ENCODE data around the gene DLGAP3.
"Not testable (repeated sequence)": the region's sequence is repeated elsewhere in the genome, so short reads cannot be mapped to it uniquely, and the experiment has no call there.

Gene DLGAP3, protein sequence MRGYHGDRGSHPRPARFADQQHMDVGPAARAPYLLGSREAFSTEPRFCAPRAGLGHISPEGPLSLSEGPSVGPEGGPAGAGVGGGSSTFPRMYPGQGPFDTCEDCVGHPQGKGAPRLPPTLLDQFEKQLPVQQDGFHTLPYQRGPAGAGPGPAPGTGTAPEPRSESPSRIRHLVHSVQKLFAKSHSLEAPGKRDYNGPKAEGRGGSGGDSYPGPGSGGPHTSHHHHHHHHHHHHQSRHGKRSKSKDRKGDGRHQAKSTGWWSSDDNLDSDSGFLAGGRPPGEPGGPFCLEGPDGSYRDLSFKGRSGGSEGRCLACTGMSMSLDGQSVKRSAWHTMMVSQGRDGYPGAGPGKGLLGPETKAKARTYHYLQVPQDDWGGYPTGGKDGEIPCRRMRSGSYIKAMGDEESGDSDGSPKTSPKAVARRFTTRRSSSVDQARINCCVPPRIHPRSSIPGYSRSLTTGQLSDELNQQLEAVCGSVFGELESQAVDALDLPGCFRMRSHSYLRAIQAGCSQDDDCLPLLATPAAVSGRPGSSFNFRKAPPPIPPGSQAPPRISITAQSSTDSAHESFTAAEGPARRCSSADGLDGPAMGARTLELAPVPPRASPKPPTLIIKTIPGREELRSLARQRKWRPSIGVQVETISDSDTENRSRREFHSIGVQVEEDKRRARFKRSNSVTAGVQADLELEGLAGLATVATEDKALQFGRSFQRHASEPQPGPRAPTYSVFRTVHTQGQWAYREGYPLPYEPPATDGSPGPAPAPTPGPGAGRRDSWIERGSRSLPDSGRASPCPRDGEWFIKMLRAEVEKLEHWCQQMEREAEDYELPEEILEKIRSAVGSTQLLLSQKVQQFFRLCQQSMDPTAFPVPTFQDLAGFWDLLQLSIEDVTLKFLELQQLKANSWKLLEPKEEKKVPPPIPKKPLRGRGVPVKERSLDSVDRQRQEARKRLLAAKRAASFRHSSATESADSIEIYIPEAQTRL

DNA sequence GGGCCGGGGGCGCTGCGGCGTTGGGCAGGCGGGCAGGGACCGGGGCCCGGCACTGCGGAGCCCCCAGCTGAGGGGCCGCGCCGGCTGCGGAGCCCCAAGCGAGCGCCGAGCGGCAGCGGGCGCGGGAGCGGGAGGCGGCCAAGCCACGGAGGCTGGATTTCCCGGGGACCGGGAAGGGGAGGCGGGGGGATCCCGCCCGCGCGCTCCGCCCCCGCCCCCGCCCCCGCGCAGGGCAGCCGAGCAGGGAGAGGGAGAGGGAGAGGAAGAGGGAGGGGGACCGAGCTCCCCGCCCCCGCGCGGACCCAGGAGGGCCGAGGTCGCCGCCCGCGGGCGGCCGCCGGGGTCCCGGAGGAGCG is at the start of gene DLGAP3:
DLGAP3 (minus strand) TSS at position 154 of the 356 bp plus-strand sequence. CDS start 24,267 bp downstream, outside the sequence.
- no peak for DNase-seq

DNA sequence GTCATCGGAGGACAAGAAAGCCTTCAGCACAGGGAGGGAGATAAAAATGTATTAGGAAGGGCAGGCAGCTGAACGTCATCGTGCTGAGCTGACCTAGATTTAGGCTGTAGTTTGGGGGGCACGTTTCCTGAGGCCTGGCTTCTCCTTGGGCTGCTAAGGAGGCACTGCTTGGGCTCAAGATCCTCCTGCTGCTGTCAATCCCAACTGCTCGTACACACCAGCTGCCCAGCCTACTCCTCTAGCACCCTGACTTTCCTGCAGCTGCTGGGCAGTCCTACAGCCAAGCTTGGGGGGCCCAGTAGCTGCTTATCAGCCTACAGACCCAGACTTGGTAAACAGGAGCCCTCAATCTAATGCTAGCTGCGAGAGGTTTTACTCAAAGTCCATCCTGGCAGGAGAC is 49.5 kb upstream of the DLGAP3 start:
- DNase-seq, result no peak

DNA sequence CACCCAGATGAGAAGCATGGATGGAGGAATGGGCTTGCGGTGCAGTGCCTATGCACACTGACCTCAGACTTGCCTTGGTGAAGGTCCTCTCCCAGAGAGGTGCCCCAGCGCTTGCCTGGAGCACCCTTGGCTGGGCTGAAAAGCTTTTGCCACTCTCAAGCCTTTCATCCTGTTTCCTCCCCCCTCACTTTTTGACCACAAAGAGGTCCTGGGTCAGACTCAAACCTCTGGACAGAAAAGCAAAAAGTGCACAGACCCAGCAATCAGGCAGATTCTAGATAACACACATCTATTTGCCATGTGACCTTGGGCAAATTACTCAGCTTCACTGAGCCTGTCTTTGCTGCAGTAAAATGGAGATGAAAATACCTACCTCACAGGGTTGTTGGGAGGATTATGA is 48.4 kb upstream of the DLGAP3 start:
- DNase-seq, result no peak

DNA sequence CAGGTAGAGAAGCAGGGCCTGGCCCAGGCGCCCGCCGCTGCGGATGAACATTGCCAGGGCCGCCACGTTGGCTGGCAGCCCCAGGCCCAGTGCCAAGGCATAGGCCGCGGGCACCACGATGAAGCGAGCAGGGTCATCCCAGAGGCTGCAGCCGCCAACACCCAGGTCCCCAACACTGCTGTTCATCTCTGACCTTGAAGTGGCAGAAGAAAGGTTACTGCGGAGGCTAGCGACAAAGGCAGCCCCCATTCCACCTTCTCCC is 47.7 kb upstream of the DLGAP3 start:
- no peak for DNase-seq

DNA sequence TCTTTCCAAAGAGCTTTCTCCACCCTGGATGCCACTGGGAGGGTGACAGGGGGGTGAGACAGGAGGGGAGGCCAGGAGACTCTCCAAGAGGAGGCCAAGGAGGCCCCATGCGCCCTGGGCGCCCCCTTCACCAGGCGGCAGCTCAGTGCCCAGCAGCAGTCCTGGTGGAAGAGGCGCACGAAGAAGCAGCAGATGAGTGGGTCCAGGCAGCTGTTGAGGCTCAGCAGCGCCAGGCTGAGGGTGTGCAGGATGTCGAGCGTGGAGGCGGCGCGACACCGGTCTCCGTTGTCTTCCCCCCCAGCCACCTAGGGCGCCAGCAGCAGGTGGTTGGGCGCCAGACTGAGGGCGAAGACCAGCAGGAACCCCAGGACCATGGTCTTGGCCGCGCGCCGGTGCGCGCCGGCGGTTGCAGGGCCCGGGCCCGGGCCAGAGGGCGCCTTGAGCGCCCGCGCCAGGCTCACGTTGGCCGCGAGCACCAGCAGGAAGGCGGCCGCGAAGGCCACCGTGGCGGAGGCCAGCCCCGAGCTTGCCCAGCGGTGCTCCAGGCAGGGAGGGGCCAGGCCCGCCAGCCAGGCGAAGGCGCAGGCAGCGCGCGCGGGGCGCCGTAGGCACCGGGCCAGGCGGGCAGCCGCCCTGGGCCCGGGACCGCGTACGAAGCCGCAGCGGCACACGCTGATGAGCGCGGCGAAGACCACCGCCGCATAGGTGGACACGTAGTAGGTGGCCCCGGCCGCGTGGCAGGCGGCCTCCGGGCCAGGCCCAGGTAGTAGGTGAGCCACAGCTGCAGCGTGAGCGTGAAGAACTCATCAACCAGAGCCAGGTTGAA is 47.1 kb upstream of the DLGAP3 start:
- DNase-seq, result no peak

DNA sequence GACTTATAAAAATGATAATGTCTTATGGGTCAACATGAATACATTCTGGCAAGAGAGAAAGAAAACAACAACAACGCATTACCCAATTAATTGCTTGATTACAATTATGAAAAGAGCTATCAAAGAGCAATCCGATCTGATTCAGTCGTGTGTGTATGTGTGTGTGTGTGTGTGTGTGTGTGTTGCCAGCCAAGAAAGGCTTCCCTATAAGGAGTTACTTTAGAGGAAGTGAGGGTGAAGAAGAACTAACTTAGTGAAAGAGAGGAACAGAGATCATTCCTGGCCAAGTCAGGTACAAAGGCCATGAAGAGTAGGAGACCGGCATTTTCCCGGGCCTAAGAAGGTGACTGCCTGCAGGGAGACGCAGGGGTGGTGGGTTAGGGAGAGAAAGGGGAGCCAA is 46.3 kb upstream of the DLGAP3 start:
- no peak for DNase-seq

DNA sequence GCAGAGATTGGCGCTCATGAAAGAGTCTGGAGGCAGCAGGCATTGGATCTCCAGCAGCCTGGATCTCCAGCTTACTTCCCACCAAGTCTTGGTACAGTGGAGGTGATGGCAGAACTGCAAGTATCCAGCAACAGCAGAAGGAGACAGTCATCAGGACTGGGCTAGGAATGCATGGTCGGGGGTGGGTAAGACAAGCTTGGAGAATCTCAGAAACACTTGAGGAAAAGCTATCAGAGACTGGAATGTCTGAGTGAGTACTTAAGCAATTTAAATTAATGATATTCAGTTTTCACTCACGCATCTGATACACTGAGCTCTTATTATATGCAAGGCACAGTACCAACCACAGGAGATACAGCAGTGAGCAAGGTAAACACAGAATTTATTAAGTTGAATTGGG is 45.9 kb upstream of the DLGAP3 start:
- DNase-seq, result no peak

DNA sequence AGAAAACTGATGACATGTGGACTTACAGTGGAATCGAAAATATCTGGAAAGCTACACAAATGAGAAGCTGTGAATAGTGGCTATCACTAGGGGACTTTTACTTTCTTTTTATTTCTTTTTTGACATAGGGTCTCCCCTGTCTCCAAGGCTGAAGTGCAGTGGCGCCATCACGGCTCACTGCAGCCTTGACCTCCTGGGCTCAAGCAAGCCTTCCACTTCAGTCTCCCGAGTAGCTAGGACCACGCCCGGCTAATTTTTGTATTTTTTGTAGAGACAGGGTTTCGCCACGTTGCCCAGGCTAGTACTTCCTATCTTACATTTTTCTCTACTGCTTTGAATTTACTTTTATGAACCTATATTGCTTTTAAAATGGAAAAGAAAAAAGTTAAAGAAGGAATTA is 45.2 kb upstream of the DLGAP3 start:
- no peak for DNase-seq

DNA sequence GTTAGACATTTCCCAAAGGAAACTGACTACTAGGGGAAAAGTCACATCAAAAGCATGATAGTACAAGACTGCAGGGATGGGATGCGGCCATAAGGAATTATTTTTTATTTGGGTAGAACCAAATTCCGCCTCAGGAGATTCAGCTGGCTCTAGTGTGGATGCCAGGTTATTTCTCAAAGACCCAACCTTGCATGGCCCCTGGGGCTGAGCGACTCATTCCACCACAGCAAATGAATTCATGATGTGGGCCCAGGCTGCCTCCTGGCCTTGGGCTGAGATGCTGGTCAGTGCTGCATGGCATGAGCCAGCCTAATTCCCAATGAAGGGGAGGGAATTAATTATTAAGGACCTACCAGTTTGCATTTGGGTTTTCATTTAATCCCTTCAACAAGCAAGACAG is 43.9 kb upstream of the DLGAP3 start:
- no peak for DNase-seq

DNA sequence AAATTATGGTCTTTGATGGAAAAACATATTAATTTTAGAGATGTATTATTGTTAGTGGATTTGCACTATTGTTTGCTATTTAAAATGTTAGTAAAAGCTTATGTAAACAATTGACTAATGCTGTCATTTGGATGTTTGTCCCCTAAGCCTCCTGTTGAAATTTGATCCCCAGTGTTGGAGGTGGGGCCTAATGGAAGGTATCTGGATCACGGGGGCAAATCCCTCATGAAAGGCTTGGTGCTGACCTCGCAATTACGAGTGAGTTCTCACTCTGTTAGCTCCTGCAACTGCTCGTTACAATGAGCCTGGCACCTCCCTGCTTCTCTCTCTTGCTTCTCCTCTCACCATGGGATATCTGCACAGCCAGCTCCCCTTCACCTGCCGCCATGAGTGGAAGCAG is 41.4 kb upstream of the DLGAP3 start:
- no peak for DNase-seq

DNA sequence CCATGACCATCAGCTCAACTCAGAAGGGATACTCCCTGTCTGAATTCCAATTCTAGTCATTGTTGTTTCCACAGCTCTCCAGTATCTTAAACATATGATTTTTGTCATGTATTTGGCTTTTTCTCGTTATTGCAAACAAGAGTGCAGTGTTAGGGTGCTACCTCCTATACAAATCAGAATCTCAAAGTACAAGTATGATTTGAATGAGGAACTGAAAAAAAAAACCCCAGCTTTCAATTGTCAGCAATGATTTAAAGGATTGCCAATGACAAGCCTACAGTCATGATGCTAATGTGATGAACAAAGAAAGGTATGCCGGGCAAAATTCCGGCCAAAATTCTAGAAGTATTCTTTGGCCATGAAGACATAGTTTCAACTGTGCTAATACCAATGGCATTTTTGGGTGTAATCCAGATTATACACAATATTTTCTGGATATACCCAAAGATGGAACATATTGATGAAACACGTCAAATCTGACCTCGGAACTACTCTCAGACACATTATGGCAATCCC is 40.8 kb upstream of the DLGAP3 start:
- no peak for DNase-seq

DNA sequence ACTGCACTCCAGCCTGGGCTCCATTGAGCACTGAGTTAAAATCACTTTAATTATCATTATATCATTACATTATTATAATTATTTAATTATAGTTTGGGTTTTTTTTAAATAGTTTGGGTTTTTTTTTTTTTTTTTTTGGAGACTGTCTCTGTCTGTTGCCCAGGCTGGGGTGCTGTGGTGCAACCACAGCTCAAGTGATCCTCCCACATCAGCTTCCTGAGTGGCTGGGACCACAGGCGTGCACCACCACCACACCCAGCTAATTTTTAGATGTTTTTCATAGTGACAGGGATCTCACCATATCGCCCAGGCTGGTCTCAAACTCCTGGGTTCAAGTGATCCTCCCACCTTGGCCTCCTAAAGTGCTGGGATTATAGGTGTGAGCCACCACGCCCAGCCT is 38.8 kb upstream of the DLGAP3 start:
- DNase-seq, result not testable (repeated sequence)

DNA sequence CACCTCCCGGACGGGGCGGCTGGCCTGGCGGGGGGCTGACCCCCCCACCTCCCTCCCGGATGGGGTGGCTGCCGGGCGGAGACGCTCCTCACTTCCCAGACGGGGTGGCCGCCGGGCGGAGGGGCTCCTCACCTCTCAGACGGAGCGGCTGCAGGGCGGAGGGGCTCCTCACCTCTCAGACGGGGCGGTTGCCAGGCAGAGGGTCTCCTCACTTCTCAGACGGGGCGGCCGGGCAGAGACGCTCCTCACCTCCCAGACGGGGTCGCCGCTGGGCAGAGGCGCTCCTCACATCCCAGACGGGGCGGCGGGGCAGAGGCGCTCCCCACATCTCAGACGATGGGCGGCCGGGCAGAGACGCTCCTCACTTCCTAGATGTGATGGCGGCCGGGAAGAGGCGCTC is 38.2 kb upstream of the DLGAP3 start:
- DNase-seq, result not testable (repeated sequence)

DNA sequence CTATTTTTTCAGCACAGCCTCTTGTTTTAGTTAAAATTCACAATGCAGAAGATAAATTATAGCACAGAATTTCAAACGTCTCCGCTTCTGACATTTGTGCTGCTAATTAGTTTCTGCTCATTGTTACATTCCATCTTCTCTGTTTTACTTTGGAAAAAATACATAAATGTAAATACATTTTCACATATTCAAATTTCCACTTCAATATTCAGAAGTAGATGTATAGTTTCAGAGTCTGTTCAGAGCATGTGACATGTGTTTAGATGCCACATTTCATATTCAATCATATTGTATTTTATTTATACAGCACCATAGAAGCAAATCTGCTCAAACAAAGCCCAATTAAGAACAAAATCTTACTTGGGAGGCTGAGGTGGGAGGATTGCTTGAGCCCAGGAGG is 36.1 kb upstream of the DLGAP3 start:
- DNase-seq, result no peak

DNA sequence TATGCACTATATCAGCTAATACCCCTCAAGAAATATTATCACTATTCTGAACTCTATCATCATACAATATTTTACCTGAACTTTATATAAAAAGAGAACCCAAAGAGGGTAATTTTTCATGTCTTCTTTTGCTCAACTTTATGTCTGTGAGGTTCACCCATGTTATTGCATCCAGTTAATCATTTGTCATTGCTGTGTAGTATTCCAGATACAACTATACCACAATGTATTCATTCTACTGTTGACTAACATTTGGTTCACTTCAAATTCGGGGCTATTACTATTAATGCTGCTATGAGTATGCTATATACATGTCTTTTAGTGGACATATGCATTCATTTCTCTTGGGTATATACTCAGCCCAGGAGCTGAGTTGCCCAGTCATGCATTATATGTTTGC is 21.0 kb upstream of the DLGAP3 start:
- no peak for DNase-seq

DNA sequence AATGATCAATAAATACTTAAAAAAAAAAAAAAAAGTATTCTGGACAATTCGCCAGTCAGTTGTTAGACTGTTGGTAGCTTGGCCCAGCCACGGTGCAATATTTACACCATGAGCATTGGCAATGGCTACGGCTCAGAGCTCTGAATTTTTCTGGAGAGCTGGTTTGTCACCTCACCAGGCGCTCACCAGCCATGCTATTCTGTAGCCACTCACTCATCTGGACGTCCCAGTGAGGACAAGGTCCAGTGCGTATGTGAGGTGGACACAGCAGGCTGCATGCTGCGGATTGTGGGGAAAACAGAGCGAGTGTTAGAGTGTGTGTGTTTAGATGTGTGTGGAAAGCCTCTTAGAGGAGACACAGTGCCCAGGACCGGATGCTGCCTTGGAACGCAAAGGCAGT is 19.3 kb upstream of the DLGAP3 start:
- DNase-seq, result not testable (repeated sequence)

DNA sequence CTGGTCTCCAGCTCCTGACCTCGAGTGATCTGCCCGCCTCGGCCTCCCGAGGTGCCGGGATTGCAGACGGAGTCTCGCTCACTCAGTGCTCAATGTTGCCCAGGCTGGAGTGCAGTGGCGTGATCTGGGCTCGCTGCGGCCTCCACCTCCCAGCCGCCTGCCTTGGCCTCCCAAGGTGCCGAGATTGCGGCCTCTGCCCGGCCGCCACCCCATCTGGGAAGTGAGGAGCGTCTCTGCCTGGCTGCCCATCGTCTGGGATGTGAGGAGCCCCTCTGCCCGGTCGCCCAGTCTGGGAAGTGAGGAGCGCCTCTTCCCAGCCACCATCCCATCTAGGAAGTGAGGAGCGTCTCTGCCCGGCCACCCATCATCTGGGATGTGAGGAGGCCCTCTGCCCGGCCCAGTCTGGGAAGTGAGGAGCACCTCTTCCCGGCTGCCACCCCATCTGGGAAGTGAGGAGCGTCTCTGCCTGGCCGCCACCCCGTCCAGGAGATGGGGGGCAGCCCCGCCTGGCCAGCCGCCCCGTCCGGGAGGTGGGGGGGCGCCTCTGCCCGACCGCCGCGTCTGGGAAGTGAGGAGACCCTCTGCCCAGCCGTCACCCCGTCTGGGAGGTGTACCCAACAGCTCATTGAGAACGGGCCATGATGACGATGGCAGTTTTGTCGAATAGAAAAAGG is 18.3 kb upstream of the DLGAP3 start:
- not testable (repeated sequence) for DNase-seq

DNA sequence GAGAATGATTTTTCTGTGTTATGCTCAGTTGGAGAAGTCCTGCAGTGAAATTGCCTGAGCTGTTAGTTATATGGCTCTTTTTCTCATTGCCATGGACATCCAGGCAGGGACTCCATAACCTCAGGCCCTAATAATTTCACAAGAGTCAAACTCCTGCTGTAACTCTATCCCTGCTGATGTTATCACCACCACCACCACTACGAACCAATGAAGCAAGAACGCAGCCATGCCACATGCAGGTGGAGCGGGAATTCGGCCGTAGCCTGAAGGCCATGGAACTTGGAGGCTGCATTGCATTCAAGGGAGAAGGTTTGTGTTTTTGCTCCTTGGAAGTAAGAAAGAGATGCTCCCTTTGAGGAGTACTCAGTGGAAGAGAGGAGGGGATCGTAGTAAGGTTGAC is 16.8 kb upstream of the DLGAP3 start:
- no peak for DNase-seq

DNA sequence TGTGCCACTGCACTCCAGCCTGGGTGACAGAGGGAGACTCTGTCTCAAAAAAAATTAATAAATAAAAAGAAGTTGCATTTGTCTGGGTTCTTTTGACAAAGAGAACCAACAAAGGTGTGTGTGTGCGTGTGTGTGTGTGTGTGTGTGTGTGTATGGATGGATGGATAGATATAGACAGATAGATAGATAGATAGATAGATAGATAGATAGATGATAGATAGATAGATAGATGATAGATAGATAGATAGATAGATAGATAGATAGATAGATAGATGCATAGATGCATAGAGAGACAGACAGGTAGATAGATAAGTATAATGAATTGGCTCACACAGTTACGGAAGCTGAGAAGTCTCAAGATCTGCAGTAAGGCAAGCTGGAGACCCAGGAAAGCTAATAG is 12.3 kb upstream of the DLGAP3 start:
- DNase-seq, result not testable (repeated sequence)

DNA sequence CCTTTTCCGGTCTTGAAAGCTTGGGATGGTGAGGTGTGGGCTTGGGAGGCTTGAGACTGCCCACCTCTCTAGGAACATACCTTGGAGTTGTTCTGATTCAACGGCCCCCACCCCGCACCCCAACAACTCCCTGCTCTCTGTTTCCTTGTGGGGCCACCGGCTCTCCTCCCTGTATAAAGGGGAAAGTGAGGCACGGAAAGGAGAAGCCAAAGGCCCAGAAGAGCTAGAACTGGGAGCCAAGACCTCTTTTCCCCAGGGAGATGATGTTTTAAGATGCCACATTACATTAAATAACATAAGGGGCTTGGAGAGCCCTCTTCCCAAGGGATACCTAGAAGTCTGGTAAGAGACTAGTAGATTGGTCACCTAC is 1.2 kb upstream of the DLGAP3 start:
- no peak for DNase-seq

DNA sequence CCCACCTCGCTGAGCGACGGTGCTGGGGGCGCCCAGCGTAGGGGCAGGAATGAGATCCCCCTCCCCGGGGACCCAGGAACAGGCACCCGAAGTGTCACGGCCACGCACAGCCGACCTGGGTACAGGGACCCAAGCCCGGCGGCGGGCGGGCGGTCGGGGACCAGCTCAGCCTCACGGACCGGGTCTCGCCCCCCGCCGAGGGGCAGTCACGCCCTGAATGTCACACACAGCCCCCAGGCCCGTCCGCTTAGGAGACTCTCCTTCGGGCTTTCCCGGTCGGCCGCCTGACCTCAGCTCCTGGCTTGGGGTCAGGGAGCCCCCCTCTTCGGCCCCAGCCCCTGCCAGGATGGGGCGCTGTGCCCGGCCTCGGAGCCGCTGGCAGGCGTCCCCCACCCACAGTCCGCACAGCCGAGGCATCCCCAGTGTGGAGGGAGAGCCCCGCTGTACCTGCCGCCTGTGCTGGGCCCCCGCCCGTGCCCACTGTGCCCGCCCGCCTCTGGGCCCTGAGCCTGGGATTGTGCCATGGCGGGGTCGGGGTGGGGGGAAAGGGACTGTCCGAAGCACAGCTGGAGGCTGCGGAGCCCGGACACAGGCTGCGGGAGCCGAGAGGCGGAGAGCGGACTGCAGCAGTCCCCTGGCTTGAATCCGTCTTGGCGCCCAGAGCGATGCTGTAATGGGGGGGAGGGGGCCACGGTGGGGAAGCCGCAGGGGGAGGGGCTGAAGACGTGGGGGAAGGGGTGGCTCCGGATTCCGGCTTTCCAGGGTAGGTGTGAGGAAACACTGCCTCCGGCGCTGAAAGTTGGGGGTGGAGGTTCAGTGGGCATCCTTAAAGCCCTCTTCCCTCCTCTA is 627 bp upstream of the DLGAP3 start:
- DNase-seq, result no peak
